HepG2 (cell line): ENCODE measurements around the gene P2RX3. TPM values are rescaled to one million over a fixed set of nuclear protein-coding genes. Genes with fewer than 3 reads are reported as not detected.

Experiments
- ADNP ChIP-seq: sonication (generic); formaldehyde crosslinking; IDR thresholded peaks from 2 replicates; pipeline ENCODE4 v1.4.0; 2020; ENCODE audit warnings: missing genetic modification reagents
- ATF4 ChIP-seq, 2 experiments: fragments of 450-650 bp in 1 of 2; sonication (generic) in 1 of 2; formaldehyde crosslinking; IDR thresholded peaks; 2 replicates each; pipeline versions ENCODE4 v1.5.0 to v1.8.0; 2020 to 2022; ENCODE audit warnings: mild to moderate bottlenecking in 1 of 2, missing genetic modification reagents in 1 of 2
- HMGXB3 ChIP-seq: sonication (generic); formaldehyde crosslinking; IDR thresholded peaks from 2 replicates; pipeline ENCODE4 v1.4.0; 2020; ENCODE audit warnings: missing genetic modification reagents, borderline replicate concordance
- HOXA3 ChIP-seq: sonication (generic); formaldehyde crosslinking; IDR thresholded peaks from 2 replicates; pipeline ENCODE4 v1.5.0; 2020; ENCODE audit warnings: missing genetic modification reagents
- JARID2 ChIP-seq: sonication (generic); formaldehyde crosslinking; IDR thresholded peaks from 2 replicates; pipeline ENCODE4 v1.8.1; 2023; ENCODE audit warnings: missing genetic modification reagents, inconsistent platforms; ENCODE audit not compliant: insufficient replicate concordance
- MATR3 ChIP-seq: sonication (generic); formaldehyde crosslinking; IDR thresholded peaks from 2 replicates; pipeline ENCODE4 v1.4.0; 2020; ENCODE audit warnings: missing genetic modification reagents
- MYC ChIP-seq: sonication (generic); formaldehyde crosslinking; IDR thresholded peaks from 2 replicates; pipeline ENCODE4 v1.9.0; 2021; ENCODE audit warnings: missing genetic modification reagents, borderline replicate concordance
- NCOA2 ChIP-seq: sonication (generic); formaldehyde crosslinking; IDR thresholded peaks from 2 replicates; pipeline ENCODE4 v1.8.0; 2022; ENCODE audit warnings: inconsistent platforms
- PAX8 ChIP-seq: sonication (generic); formaldehyde crosslinking; IDR thresholded peaks from 2 replicates; pipeline ENCODE4 v1.8.0; 2022; ENCODE audit warnings: mild to moderate bottlenecking, missing genetic modification reagents, borderline replicate concordance
- PRPF4 ChIP-seq: fragments of 200-400 bp; formaldehyde crosslinking; IDR thresholded peaks from 2 replicates; pipeline ENCODE4 v1.6.1; 2016; ENCODE audit warnings: low read length, low read depth; ENCODE audit not compliant: poor library complexity, severe bottlenecking
- SCMH1 ChIP-seq: sonication (generic); formaldehyde crosslinking; IDR thresholded peaks from 2 replicates; pipeline ENCODE4 v1.9.0; 2021; ENCODE audit warnings: missing genetic modification reagents, mild to moderate bottlenecking, borderline replicate concordance
- SIX1 ChIP-seq: sonication (generic); formaldehyde crosslinking; IDR thresholded peaks from 2 replicates; pipeline ENCODE4 v1.4.0; 2020; ENCODE audit warnings: missing genetic modification reagents, borderline replicate concordance
- SMAD1 ChIP-seq: sonication (generic); formaldehyde crosslinking; IDR thresholded peaks from 2 replicates; pipeline ENCODE4 v1.4.0; 2020; ENCODE audit warnings: missing genetic modification reagents, low read depth, mild to moderate bottlenecking, borderline replicate concordance
- ZBTB42 ChIP-seq: sonication (generic); formaldehyde crosslinking; IDR thresholded peaks from 2 replicates; pipeline ENCODE4 v1.5.0; 2020; ENCODE audit warnings: mild to moderate bottlenecking, missing genetic modification reagents
- ZKSCAN8 ChIP-seq: IDR thresholded peaks from 2 replicates; pipeline ENCODE4 v1.6.1; 2016; ENCODE audit warnings: borderline replicate concordance, missing genetic modification reagents, missing compliant biosample characterization
- ZNF143 ChIP-seq: sonication (generic); formaldehyde crosslinking; IDR thresholded peaks from 2 replicates; pipeline ENCODE4 v1.4.0; 2020; ENCODE audit warnings: missing genetic modification reagents
- ZNF18 ChIP-seq: sonication (generic); formaldehyde crosslinking; IDR thresholded peaks from 2 replicates; pipeline ENCODE4 v1.8.0; 2022; ENCODE audit warnings: mild to moderate bottlenecking, missing genetic modification reagents; ENCODE audit not compliant: insufficient replicate concordance
- ZNF430 ChIP-seq: sonication (generic); formaldehyde crosslinking; IDR thresholded peaks from 2 replicates; pipeline ENCODE4 v1.9.0; 2021; ENCODE audit warnings: mild to moderate bottlenecking, missing genetic modification reagents
- ZNF496 ChIP-seq: sonication (generic); formaldehyde crosslinking; IDR thresholded peaks from 2 replicates; pipeline ENCODE4 v1.8.1; 2023; ENCODE audit warnings: mild to moderate bottlenecking, moderate library complexity, missing genetic modification reagents; ENCODE audit not compliant: insufficient replicate concordance
- ZNF530 ChIP-seq: sonication (generic); formaldehyde crosslinking; IDR thresholded peaks from 2 replicates; pipeline ENCODE4 v1.5.0; 2020; ENCODE audit warnings: low read depth, mild to moderate bottlenecking, missing genetic modification reagents
- ZNF75D ChIP-seq: sonication (generic); formaldehyde crosslinking; IDR thresholded peaks from 2 replicates; pipeline ENCODE4 v1.8.1; 2023; ENCODE audit warnings: missing genetic modification reagents, mild to moderate bottlenecking, borderline replicate concordance
- ZNF761 ChIP-seq: sonication (generic); formaldehyde crosslinking; conservative IDR thresholded peaks from 2 replicates; pipeline ENCODE4 v1.4.0; 2020; ENCODE audit warnings: mild to moderate bottlenecking, missing genetic modification reagents
- ZNF768 ChIP-seq: sonication (generic); formaldehyde crosslinking; IDR thresholded peaks from 2 replicates; pipeline ENCODE4 v1.4.0; 2020; ENCODE audit warnings: missing genetic modification reagents
- ZNF878 ChIP-seq: sonication (generic); formaldehyde crosslinking; IDR thresholded peaks from 2 replicates; pipeline ENCODE4 v1.8.1; 2023; ENCODE audit warnings: mild to moderate bottlenecking, missing genetic modification reagents, moderate library complexity
- polyA plus RNA-seq, 8 experiments: library from polyadenylated mRNA; depleted of rRNA in 3 of 8; stranded (reverse) in 7 of 8; unstranded in 1 of 8; fragments of >200 nt; fragmentation: Illumina TruSeq in 4 of 8; extraction: Trizol in 4 of 8; gene quantifications; 2 replicates each; pipeline versions ENCODE4 v1.2.1 to v1.2.3, GENCODE V29; 2011 to 2016; ENCODE audit warnings: low read depth in 4 of 8, missing spikeins in 1 of 8, mixed read lengths in 1 of 8; ENCODE audit not compliant: insufficient read depth in 1 of 8
- total RNA-seq, 5 experiments: library from RNA; depleted of rRNA; stranded (reverse); fragments of >200 nt; fragmentation: Illumina TruSeq; extraction: Trizol; gene quantifications; 2 replicates each; pipeline ENCODE4 v1.2.3, GENCODE V29; 2016; ENCODE audit warnings: low read depth in 1 of 5

The P2RX3 gene
- total and polyA plus RNA-seq, 2 of the 13 experiments (the other 11 are each of a cell fraction or from before 2014, with no cell fraction given), result 0.08 TPM; not detected in 1

GRCh38 chr11:57335343-57336110 is 2.6 kb upstream of the P2RX3 start, which contains the start of gene SSRP1 (continued):
- TF ChIP-seq NCOA2 (CRISPR knock-in tag) (no peak), ZNF878 (CRISPR knock-in tag) (no peak), ZNF768 (CRISPR knock-in tag) (0 out of 2 replicates have a peak, but pooled peaks have one; percentile 11), MATR3 (CRISPR knock-in tag) (no peak), ZKSCAN8 (CRISPR knock-in tag) (no peak), ZNF496 (CRISPR knock-in tag) (no peak), JARID2 (CRISPR knock-in tag) (no peak), ADNP (CRISPR knock-in tag) (no peak), ZBTB42 (CRISPR knock-in tag) (no peak), ZNF18 (CRISPR knock-in tag) (no peak), SIX1 (no peak), ZNF430 (CRISPR knock-in tag) (peak; percentile 57), ZNF75D (CRISPR knock-in tag) (no peak), MYC (peak; percentile 69; the same call in 1 of the 2 replicates), HOXA3 (peak; percentile 90), ZNF761 (CRISPR knock-in tag) (no peak), HMGXB3 (peak; percentile 43; the same call in 1 of the 2 replicates), PRPF4 (no peak), ZNF143 (no peak), SMAD1 (CRISPR knock-in tag) (no peak), ZNF530 (no peak), ATF4 (CRISPR knock-in tag; IDR thresholded peaks at IDR 0.05) (peak in 1 of 2 experiments; percentile 72; a peak in 2 of 4 replicates), PAX8 (CRISPR knock-in tag) (no peak), SCMH1 (no peak)
